ENCODE results near the gene SCO2. TPM values are rescaled to one million over a fixed set of nuclear protein-coding genes. Genes with fewer than 3 reads are reported as not detected.

Gene SCO2
- total RNA-seq, 1 donor from 2014 or later = 1.8 TPM

DNA sequence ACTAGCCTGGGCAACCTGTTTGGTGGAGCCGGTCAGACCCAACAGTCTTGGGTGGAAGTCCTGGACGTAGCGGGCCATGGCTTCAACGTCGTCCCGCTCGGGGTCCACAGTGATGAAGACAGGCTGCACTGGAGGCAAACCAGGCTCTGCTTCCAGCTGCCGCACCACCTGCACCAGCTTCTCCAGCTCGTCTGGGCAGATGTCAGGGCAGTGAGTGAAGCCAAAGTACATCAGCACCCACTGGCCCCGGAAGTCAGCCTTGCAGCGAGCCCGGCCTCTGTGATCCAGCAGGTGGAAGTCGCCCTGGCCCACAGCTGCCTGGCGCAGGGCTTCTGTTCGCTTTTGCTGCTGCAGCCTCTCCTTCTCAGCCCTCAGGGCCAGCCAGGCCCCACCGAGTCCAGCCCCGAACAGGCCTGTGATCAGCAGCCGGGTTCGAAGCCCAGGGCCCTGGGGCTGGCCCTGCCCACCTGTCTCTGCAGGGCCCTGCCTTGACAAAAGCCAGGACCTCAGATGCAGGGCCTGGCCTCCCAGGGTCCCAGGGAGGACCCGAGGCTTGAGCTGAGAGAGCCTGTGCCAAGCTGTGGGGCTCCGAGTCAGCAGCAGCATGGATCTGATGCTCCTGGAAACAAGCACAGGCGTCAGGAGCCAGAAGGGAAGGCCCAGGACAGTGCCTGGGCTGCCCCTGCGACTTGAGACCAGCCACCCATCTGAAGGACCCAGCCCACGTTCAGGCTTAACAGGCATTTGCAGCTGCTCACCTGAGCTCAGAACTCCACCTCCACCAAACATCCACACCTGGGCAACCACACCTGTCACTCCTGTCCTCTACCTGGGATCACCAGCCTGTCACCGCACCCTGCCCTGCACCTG lies 1.4 kb downstream of the SCO2 start:
- peaks cover 36% of the 10 kb centered on the region for H3K79me2 ChIP-seq (ENCODE audit: insufficient read depth, low read length)
- H3K27ac Mint-ChIP-seq (ENCODE audit: unreplicated experiment) = peak overlapping the region; percentile 90
- H2AFZ ChIP-seq (ENCODE audit: low read depth, low read length) = no peak overlapping the region
- peak overlapping the region; percentile 97 for H3K4me3 Mint-ChIP-seq (ENCODE audit: unreplicated experiment)
- H3K9me3 ChIP-seq (ENCODE audit: insufficient read depth, low read depth, low read length) = no peaks in the 10 kb centered on the region
- H3K36me3 ChIP-seq (ENCODE audit: insufficient read depth, low read length) = no peaks in the 10 kb centered on the region
- no peak for FAIRE-seq
- peak overlapping the region; percentile 99 for H3K4me2 ChIP-seq (ENCODE audit: low read length)
- H3K9me3 Mint-ChIP-seq (ENCODE audit: unreplicated experiment) = peaks cover 3% of the 10 kb centered on the region
- H3K4me1 Mint-ChIP-seq (ENCODE audit: low read depth, unreplicated experiment) = peaks cover 4% of the 10 kb centered on the region
- no peak for DNase-seq (ENCODE audit: low read depth)
- H3K9ac ChIP-seq (ENCODE audit: low read length) = peak overlapping the region; percentile 84
- H3K36me3 Mint-ChIP-seq (ENCODE audit: low read depth, unreplicated experiment) = peaks cover 7% of the 10 kb centered on the region
- no peak overlapping the region for H3K27ac ChIP-seq (ENCODE audit: low read depth, low read length)
- peaks cover 1% of the 10 kb centered on the region for H3K27me3 ChIP-seq (ENCODE audit: insufficient read depth, low read length)
- H3K27me3 Mint-ChIP-seq (ENCODE audit: low read depth, unreplicated experiment) = no peaks in the 10 kb centered on the region
- peak overlapping the region; percentile 72 for H3K4me3 ChIP-seq (ENCODE audit: insufficient read depth, low read depth, low read length)
- peaks cover 20% of the 10 kb centered on the region for H3K4me1 ChIP-seq (ENCODE audit: insufficient read depth, low read length)
- peaks cover 40% of the 10 kb centered on the region for H4K20me1 ChIP-seq (ENCODE audit: insufficient read depth, low read length)
- no peak for TF ChIP-seq EZH2 (IDR thresholded peaks at IDR 0.05; ENCODE audit: insufficient read depth, low read length)
- TF ChIP-seq, protein P1, sequence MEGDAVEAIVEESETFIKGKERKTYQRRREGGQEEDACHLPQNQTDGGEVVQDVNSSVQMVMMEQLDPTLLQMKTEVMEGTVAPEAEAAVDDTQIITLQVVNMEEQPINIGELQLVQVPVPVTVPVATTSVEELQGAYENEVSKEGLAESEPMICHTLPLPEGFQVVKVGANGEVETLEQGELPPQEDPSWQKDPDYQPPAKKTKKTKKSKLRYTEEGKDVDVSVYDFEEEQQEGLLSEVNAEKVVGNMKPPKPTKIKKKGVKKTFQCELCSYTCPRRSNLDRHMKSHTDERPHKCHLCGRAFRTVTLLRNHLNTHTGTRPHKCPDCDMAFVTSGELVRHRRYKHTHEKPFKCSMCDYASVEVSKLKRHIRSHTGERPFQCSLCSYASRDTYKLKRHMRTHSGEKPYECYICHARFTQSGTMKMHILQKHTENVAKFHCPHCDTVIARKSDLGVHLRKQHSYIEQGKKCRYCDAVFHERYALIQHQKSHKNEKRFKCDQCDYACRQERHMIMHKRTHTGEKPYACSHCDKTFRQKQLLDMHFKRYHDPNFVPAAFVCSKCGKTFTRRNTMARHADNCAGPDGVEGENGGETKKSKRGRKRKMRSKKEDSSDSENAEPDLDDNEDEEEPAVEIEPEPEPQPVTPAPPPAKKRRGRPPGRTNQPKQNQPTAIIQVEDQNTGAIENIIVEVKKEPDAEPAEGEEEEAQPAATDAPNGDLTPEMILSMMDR (IDR thresholded peaks at IDR 0.05; ENCODE audit: insufficient read depth, low read depth, low read length) = no peak

DNA sequence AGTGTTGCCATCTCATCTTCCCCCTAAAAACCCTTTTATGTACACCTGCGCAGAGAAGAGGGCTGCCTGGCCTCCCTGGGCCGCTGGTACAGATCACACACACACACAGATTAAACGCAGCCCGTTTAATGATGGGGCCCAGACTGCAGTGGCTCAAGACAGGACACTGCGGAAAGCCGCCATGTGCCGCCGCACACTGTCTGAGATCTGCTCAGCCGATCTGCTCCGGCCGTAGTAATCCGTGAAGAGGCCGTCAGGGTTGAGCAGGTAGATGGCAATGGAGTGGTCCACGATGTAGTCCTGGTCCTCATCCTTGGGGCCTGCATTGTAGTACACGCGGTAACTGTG lies 2.0 kb downstream of the SCO2 start:
- no peak overlapping the region for H3K4me2 ChIP-seq (ENCODE audit: low read length)
- no peak overlapping the region for H3K9ac ChIP-seq (ENCODE audit: low read length)
- no peaks in the 10 kb centered on the region for H3K36me3 ChIP-seq (ENCODE audit: insufficient read depth, low read length)
- H2AFZ ChIP-seq (ENCODE audit: low read depth, low read length) = no peak overlapping the region
- Mint-ChIP-seq H3K27ac (ENCODE audit: unreplicated experiment) (no peak overlapping the region), H3K4me1 (ENCODE audit: low read depth, unreplicated experiment) (peaks cover 4% of the 10 kb centered on the region), H3K9me3 (ENCODE audit: unreplicated experiment) (peaks cover 3% of the 10 kb centered on the region), H3K27me3 (ENCODE audit: low read depth, unreplicated experiment) (no peaks in the 10 kb centered on the region), H3K4me3 (ENCODE audit: unreplicated experiment) (peak overlapping the region; percentile 27), H3K36me3 (ENCODE audit: low read depth, unreplicated experiment) (peaks cover 7% of the 10 kb centered on the region)
- no peaks in the 10 kb centered on the region for H3K9me3 ChIP-seq (ENCODE audit: insufficient read depth, low read depth, low read length)
- peaks cover 36% of the 10 kb centered on the region for H3K79me2 ChIP-seq (ENCODE audit: insufficient read depth, low read length)
- DNase-seq (ENCODE audit: low read depth) (no peak), FAIRE-seq (no peak)
- H3K27ac ChIP-seq (ENCODE audit: low read depth, low read length) = no peak overlapping the region
- TF ChIP-seq, protein P1 (IDR thresholded peaks at IDR 0.05; ENCODE audit: insufficient read depth, low read depth, low read length) = no peak
- TF ChIP-seq EZH2 (IDR thresholded peaks at IDR 0.05; ENCODE audit: insufficient read depth, low read length) = no peak
- peaks cover 34% of the 10 kb centered on the region for H4K20me1 ChIP-seq (ENCODE audit: insufficient read depth, low read length)
- no peaks in the 10 kb centered on the region for H3K27me3 ChIP-seq (ENCODE audit: insufficient read depth, low read length)
- peaks cover 20% of the 10 kb centered on the region for H3K4me1 ChIP-seq (ENCODE audit: insufficient read depth, low read length)
- H3K4me3 ChIP-seq (ENCODE audit: insufficient read depth, low read depth, low read length) = no peak overlapping the region
